DOHH2 (cell line): ENCODE data around the gene CEACAM20.

Experiments
- CTCF ChIP-seq: fragments of 200-600 bp; sonication (generic); IDR thresholded peaks from one replicate; pipeline ENCODE4 v1.5.1; 2014; ENCODE audit warnings: antibody characterized with exemption, mild to moderate bottlenecking, low read depth, low read length; ENCODE audit not compliant: poor library complexity, severe bottlenecking
- EZH2phosphoT487 ChIP-seq: fragments of 200-600 bp; sonication (generic); IDR thresholded peaks from 2 replicates; pipeline ENCODE4 v1.6.1; 2017; ENCODE audit warnings: borderline replicate concordance, mild to moderate bottlenecking, antibody characterized with exemption, low read length, moderate library complexity, mixed read lengths

GRCh38 chr19:44572581-44572900, 43.1 kb upstream of the CEACAM20 start:
- TF ChIP-seq CTCF (no peak), EZH2phosphoT487 (no peak)
